KMS-11 (cell line): Measurements from ENCODE around the gene PLEKHG7.

ENCODE experiments used
- H2AFZ ChIP-seq: fragments of 200-600 bp; sonication (generic); 2 replicates; pipeline ENCODE4 v1.6.1; 2016; ENCODE audit warnings: antibody characterized with exemption, mixed run types, low read depth
- H3K27ac ChIP-seq: fragments of 200-600 bp; sonication (generic); 2 replicates; pipeline ENCODE4 v1.6.1; 2016; ENCODE audit warnings: mild to moderate bottlenecking, mixed run types
- H3K27me3 ChIP-seq: fragments of 200-600 bp; sonication (generic); 2 replicates; pipeline ENCODE4 v1.6.1; 2017; ENCODE audit warnings: mild to moderate bottlenecking, low read depth, mixed run types, moderate library complexity; ENCODE audit not compliant: insufficient read depth
- H3K36me3 ChIP-seq: fragments of 200-600 bp; sonication (generic); 2 replicates; pipeline ENCODE4 v1.6.1; 2017; ENCODE audit warnings: mild to moderate bottlenecking, mixed run types; ENCODE audit not compliant: insufficient read depth
- H3K4me1 ChIP-seq: fragments of 200-600 bp; sonication (generic); 2 replicates; pipeline ENCODE4 v1.6.1; 2016; ENCODE audit warnings: mild to moderate bottlenecking, low read depth, mixed run types; ENCODE audit not compliant: poor library complexity, severe bottlenecking
- H3K4me2 ChIP-seq: fragments of 200-600 bp; sonication (generic); 2 replicates; pipeline ENCODE4 v1.7.0; 2016; ENCODE audit warnings: mild to moderate bottlenecking, mixed run types
- H3K4me3 ChIP-seq: fragments of 200-600 bp; sonication (generic); IDR thresholded peaks from 2 replicates; pipeline ENCODE4 v1.6.1; 2017; ENCODE audit warnings: low read depth, low read length, mixed read lengths; ENCODE audit not compliant: insufficient read depth
- H3K79me2 ChIP-seq: fragments of 200-600 bp; sonication (generic); 2 replicates; pipeline ENCODE4 v1.6.1; 2016; ENCODE audit warnings: low read depth, mixed run types; ENCODE audit not compliant: insufficient read depth
- H3K9ac ChIP-seq: fragments of 200-600 bp; sonication (generic); 2 replicates; pipeline ENCODE4 v1.6.1; 2016; ENCODE audit warnings: mild to moderate bottlenecking, mixed run types
- H4K20me1 ChIP-seq: fragments of 200-600 bp; sonication (generic); 2 replicates; pipeline ENCODE4 v1.6.1; 2016; ENCODE audit warnings: mild to moderate bottlenecking, mixed run types; ENCODE audit not compliant: insufficient read depth
- CTCF ChIP-seq: fragments of 200-600 bp; sonication (generic); conservative IDR thresholded peaks from 2 replicates; pipeline ENCODE4 v1.6.1; 2017; ENCODE audit warnings: low read depth, mild to moderate bottlenecking, antibody characterized with exemption, low read length, moderate library complexity, mixed read lengths

The PLEKHG7 gene

GRCh38 chr12:92737855-92738850 lies 35.4 kb downstream of the PLEKHG7 start:
- no peak for TF ChIP-seq CTCF
- Histone ChIP-seq H3K79me2 (no peaks in the 10 kb centered on the region), H3K4me1 (no peaks in the 10 kb centered on the region), H2AFZ (no peak overlapping the region), H3K4me2 (no peak overlapping the region), H4K20me1 (no peaks in the 10 kb centered on the region), H3K9ac (no peak overlapping the region), H3K36me3 (no peaks in the 10 kb centered on the region), H3K27me3 (no peaks in the 10 kb centered on the region), H3K4me3 (no peak overlapping the region), H3K27ac (no peak overlapping the region)

- Histone ChIP-seq H3K27me3 (no peaks in the 10 kb centered on the region), H4K20me1 (no peaks in the 10 kb centered on the region), H2AFZ (no peak overlapping the region), H3K4me2 (no peak overlapping the region), H3K4me1 (no peaks in the 10 kb centered on the region), H3K79me2 (no peaks in the 10 kb centered on the region), H3K9ac (no peak overlapping the region), H3K27ac (no peak overlapping the region), H3K4me3 (no peak overlapping the region), H3K36me3 (no peaks in the 10 kb centered on the region)
- no peak for TF ChIP-seq CTCF
Observed at GRCh38 chr12:92739113-92739512, 36.3 kb downstream of the PLEKHG7 start.

- H3K9ac ChIP-seq: no peak overlapping the region
- no peaks in the 10 kb centered on the region for H3K27me3 ChIP-seq
- H3K27ac ChIP-seq: no peak overlapping the region
- H3K79me2 ChIP-seq: no peaks in the 10 kb centered on the region
- H4K20me1 ChIP-seq: no peaks in the 10 kb centered on the region
- no peak overlapping the region for H3K4me2 ChIP-seq
- H3K36me3 ChIP-seq: no peaks in the 10 kb centered on the region
- TF ChIP-seq CTCF: no peak
- H2AFZ ChIP-seq: no peak overlapping the region
- no peaks in the 10 kb centered on the region for H3K4me1 ChIP-seq
- H3K4me3 ChIP-seq: no peak overlapping the region
Observed at GRCh38 chr12:92740411-92740810, 37.6 kb downstream of the PLEKHG7 start.

GRCh38 chr12:92743026-92743425 lies 40.2 kb downstream of the PLEKHG7 start:
- Histone ChIP-seq H3K27me3 (no peaks in the 10 kb centered on the region), H3K27ac (no peak overlapping the region), H3K79me2 (no peaks in the 10 kb centered on the region), H3K4me1 (no peaks in the 10 kb centered on the region), H2AFZ (no peak overlapping the region), H3K4me2 (no peak overlapping the region), H3K36me3 (no peaks in the 10 kb centered on the region), H4K20me1 (no peaks in the 10 kb centered on the region), H3K9ac (no peak overlapping the region), H3K4me3 (no peak overlapping the region)
- no peak for TF ChIP-seq CTCF
